ENCODE data around the gene PLB1.

Gene PLB1

DNA sequence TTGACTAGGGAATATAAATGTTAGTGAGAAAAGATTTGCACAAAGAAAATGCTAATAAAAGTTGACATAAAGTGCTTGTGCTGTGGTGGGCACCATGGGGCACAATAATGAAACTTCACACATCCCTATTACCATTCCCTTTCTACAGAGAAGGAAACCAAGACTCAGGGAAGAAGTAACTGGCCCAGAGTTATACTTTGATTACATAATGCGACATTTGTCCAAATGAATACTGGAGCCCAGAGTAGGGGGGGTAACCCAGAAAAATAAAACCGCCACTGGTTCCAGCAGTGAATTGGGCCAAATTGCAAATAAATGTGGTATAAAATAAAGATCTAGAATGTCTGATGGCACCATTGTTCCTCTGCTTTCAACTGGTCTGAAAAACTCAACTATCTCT lies 149.7 kb downstream of the PLB1 start:
- CTCF ChIA-PET, result no interaction called here
- POLR2A ChIA-PET (ENCODE audit: low non-redundant PET), result no interaction called here
- H3K27ac ChIP-seq, result peak overlapping the region; percentile 25; the same call in 1 of the 2 replicates
- TF ChIP-seq, protein P1, sequence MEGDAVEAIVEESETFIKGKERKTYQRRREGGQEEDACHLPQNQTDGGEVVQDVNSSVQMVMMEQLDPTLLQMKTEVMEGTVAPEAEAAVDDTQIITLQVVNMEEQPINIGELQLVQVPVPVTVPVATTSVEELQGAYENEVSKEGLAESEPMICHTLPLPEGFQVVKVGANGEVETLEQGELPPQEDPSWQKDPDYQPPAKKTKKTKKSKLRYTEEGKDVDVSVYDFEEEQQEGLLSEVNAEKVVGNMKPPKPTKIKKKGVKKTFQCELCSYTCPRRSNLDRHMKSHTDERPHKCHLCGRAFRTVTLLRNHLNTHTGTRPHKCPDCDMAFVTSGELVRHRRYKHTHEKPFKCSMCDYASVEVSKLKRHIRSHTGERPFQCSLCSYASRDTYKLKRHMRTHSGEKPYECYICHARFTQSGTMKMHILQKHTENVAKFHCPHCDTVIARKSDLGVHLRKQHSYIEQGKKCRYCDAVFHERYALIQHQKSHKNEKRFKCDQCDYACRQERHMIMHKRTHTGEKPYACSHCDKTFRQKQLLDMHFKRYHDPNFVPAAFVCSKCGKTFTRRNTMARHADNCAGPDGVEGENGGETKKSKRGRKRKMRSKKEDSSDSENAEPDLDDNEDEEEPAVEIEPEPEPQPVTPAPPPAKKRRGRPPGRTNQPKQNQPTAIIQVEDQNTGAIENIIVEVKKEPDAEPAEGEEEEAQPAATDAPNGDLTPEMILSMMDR (conservative IDR thresholded peaks at IDR 0.05; ENCODE audit: low read depth), result no peak
- DNase-seq (ENCODE audit: low spot score), result no peak

DNA sequence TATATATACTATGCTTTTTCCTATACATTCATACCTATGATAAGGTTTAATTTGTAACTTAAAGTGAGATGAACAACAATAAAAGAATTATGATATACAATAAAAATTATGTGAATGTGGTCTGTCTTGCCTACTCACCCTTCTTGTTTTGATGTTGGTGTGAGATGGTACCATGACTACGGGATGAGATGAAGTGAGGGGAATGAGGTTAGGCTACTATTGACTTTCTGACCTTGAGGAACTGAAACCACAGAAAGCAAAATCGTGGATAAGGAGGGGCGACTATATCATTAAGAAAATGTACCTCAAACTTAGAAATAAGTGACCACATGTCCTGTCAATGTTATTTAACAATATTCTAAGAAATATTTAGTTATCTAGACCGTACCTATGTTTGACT lies 151.8 kb downstream of the PLB1 start:
- no peak overlapping the region for H3K27ac ChIP-seq
- TF ChIP-seq, protein P1 (conservative IDR thresholded peaks at IDR 0.05; ENCODE audit: low read depth), result no peak
- POLR2A ChIA-PET (ENCODE audit: low non-redundant PET), result no interaction called here
- CTCF ChIA-PET, result interaction anchor here (0.6 kb wide), 1 partner anchor 53 kb away, joined by 3 read pairs; no protein-coding TSS in a partner anchor
- DNase-seq (ENCODE audit: low spot score), result no peak

GRCh38 chr2:28648147-28648546 lies 152.3 kb downstream of the PLB1 start:
- TF ChIP-seq, protein P1 (conservative IDR thresholded peaks at IDR 0.05; ENCODE audit: low read depth), result no peak
- H3K27ac ChIP-seq, result no peak overlapping the region
- POLR2A ChIA-PET (ENCODE audit: low non-redundant PET), result no interaction called here
- DNase-seq (ENCODE audit: low spot score), result no peak
- CTCF ChIA-PET, result interaction anchor here (0.6 kb wide), 1 partner anchor 54 kb away, joined by 3 read pairs; no protein-coding TSS in a partner anchor

DNA sequence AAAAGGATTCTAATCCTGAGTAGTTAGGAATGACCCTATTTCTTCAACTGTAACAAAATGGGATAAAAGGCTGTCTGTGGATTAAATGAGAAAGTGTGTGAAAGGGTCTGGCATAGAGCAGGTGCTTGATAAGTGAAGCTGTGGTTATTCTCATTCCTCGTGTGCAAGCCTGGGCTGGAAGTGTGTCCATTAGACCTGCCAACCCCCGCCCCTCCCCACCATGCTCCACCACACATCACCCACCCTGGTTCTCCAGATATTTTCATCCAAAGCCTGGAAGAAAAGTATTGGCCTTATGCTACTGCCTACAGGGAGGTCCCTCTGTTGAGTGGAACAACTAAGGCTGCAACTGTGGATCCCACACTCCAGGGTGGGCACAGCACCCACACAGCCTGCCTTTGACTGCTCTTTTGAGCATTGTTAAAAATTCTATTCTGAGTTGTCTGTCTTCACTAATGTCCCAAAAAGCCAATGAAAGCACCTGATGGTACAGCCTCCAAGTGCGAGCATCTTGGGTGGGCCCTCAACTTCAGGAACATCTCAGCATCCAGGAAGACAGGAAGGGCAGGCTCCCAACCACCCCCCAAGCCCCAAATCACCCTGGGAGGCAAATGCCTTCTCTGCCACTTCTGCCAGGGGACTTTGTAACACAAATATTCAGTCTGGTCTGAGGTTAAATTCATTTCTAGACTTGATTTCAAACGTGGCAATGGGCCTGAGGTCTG lies 153.0 kb downstream of the PLB1 start:
- ChIA-PET CTCF (no interaction called here), POLR2A (ENCODE audit: low non-redundant PET) (no interaction called here)
- no peak for DNase-seq (ENCODE audit: low spot score)
- TF ChIP-seq, protein P1 (conservative IDR thresholded peaks at IDR 0.05; ENCODE audit: low read depth), result no peak
- H3K27ac ChIP-seq, result peak overlapping the region; percentile 73

DNA sequence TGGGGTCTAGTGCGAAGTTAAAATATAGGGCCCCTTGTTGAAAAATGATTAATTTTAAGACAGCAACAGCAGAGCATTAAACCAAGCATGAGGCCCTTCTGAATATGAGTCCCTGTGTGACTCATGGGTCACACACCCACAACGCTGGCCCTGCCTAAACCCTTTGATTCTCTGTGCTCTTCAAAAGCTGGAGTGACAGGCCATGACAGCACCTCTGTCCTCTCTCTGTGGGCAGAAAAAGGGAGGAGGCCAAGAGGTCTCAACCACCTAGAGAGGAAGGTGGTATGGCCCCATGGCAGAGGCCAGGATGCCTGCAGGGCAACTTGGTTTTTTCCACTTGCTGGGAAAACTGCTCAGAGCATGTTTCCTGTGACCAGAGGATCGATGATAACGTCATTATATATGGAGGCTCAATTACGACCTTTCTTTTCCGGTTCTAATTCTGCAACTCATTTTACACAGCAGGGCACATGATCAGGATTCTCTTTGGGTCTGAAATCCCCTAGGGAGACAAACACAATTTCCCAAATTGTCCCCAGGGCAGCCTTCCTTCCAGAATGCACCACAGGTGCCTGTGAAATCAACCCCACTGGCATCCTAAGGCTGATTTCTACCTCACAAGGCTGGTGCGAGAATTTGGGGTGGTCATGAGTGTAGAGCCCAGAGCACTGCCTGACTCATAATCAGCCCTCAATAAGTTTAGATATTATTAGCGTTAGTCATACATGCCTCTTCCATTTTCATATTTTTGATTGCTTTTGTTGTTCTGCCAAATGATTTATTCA lies 153.8 kb downstream of the PLB1 start:
- peak; percentile 68 for DNase-seq (ENCODE audit: low spot score)
- ChIA-PET POLR2A (ENCODE audit: low non-redundant PET) (no interaction called here), CTCF (no interaction called here)
- peak overlapping the region; percentile 73 for H3K27ac ChIP-seq
- TF ChIP-seq, protein P1 (conservative IDR thresholded peaks at IDR 0.05; ENCODE audit: low read depth), result no peak

DNA sequence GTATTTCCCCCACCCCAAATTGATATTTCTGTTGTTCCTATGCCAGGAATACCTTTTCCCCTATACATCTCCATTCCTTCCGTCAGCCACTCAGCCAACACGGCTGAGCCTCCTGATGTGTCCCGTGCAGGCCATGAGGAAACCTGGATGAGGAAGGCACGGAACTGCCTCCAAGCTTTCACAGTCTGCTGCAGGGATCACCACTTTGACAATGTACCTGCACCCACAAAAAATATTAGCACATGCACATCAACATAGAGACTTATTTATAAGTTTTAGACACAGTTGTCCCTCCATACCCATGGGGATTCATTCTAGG lies 154.4 kb downstream of the PLB1 start:
- H3K27ac ChIP-seq, result peak overlapping the region; percentile 73
- ChIA-PET CTCF (no interaction called here), POLR2A (ENCODE audit: low non-redundant PET) (no interaction called here)
- TF ChIP-seq, protein P1 (conservative IDR thresholded peaks at IDR 0.05; ENCODE audit: low read depth), result no peak
- no peak for DNase-seq (ENCODE audit: low spot score)

Measured in RWPE1 (cell line).